ENCODE measurements around the gene MAP1S.

Gene MAP1S

GRCh38 chr19:17685451-17686022 is 33.7 kb upstream of the MAP1S start:
- H3K4me2 ChIP-seq (ENCODE audit: insufficient read depth, low read length): no peak overlapping the region
- H3K27ac ChIP-seq (ENCODE audit: low read length): no peak overlapping the region
- no peak overlapping the region for H2AFZ ChIP-seq (ENCODE audit: low read depth, low read length)
- H3K36me3 ChIP-seq (ENCODE audit: insufficient read depth, low read length): no peaks in the 10 kb centered on the region
- no peak for TF ChIP-seq EZH2 (IDR thresholded peaks at IDR 0.05; ENCODE audit: borderline replicate concordance, low read depth, low read length, severe bottlenecking)
- no peak for TF ChIP-seq CTCF (IDR thresholded peaks at IDR 0.05; ENCODE audit: borderline replicate concordance, extremely low read depth, low read length, poor library complexity, severe bottlenecking)
- H3K4me3 ChIP-seq (ENCODE audit: low read depth in 1 of 2, low read length in 2 of 2): no peak overlapping the region
- H3K9ac ChIP-seq (ENCODE audit: low read depth, low read length): no peak overlapping the region
- peaks cover 19% of the 10 kb centered on the region for H3K27me3 ChIP-seq (ENCODE audit: insufficient read depth, low read length, poor library complexity)
- ATAC-seq (ENCODE audit: insufficient read depth, low read depth) (no peak), DNase-seq (no peak)
- no peaks in the 10 kb centered on the region for H3K79me2 ChIP-seq (ENCODE audit: insufficient read depth, low read length)
- no peaks in the 10 kb centered on the region for H3K9me3 ChIP-seq (ENCODE audit: insufficient read depth, low read length, severe bottlenecking)
- peaks cover 2% of the 10 kb centered on the region; the same call in 1 of the 2 replicates for H3K4me1 ChIP-seq (ENCODE audit: insufficient read depth, low read length)
- H4K20me1 ChIP-seq (ENCODE audit: insufficient read depth, low read length): peaks cover 6% of the 10 kb centered on the region

GRCh38 chr19:17686023-17686521 is 33.2 kb upstream of the MAP1S start:
- no peaks in the 10 kb centered on the region for H3K9me3 ChIP-seq (ENCODE audit: insufficient read depth, low read length, severe bottlenecking)
- TF ChIP-seq CTCF (IDR thresholded peaks at IDR 0.05; ENCODE audit: borderline replicate concordance, extremely low read depth, low read length, poor library complexity, severe bottlenecking) (no peak), EZH2 (IDR thresholded peaks at IDR 0.05; ENCODE audit: borderline replicate concordance, low read depth, low read length, severe bottlenecking) (no peak)
- peaks cover 19% of the 10 kb centered on the region for H3K27me3 ChIP-seq (ENCODE audit: insufficient read depth, low read length, poor library complexity)
- H3K4me1 ChIP-seq (ENCODE audit: insufficient read depth, low read length): peaks cover 2% of the 10 kb centered on the region; the same call in 1 of the 2 replicates
- H3K9ac ChIP-seq (ENCODE audit: low read depth, low read length): no peak overlapping the region
- no peak for DNase-seq
- ATAC-seq (ENCODE audit: insufficient read depth, low read depth): no peak
- H3K79me2 ChIP-seq (ENCODE audit: insufficient read depth, low read length): no peaks in the 10 kb centered on the region
- no peak overlapping the region for H3K27ac ChIP-seq (ENCODE audit: low read length)
- H4K20me1 ChIP-seq (ENCODE audit: insufficient read depth, low read length): peaks cover 6% of the 10 kb centered on the region
- H2AFZ ChIP-seq (ENCODE audit: low read depth, low read length): no peak overlapping the region
- H3K4me2 ChIP-seq (ENCODE audit: insufficient read depth, low read length): no peak overlapping the region
- no peaks in the 10 kb centered on the region for H3K36me3 ChIP-seq (ENCODE audit: insufficient read depth, low read length)
- H3K4me3 ChIP-seq (ENCODE audit: low read depth in 1 of 2, low read length in 2 of 2): no peak overlapping the region

GRCh38 chr19:17686592-17687024 is 32.7 kb upstream of the MAP1S start:
- peaks cover 6% of the 10 kb centered on the region for H4K20me1 ChIP-seq (ENCODE audit: insufficient read depth, low read length)
- H3K4me3 ChIP-seq (ENCODE audit: low read depth in 1 of 2, low read length in 2 of 2): no peak overlapping the region
- H3K4me1 ChIP-seq (ENCODE audit: insufficient read depth, low read length): peaks cover 2% of the 10 kb centered on the region; the same call in 1 of the 2 replicates
- no peaks in the 10 kb centered on the region for H3K36me3 ChIP-seq (ENCODE audit: insufficient read depth, low read length)
- H3K9ac ChIP-seq (ENCODE audit: low read depth, low read length): no peak overlapping the region
- H3K79me2 ChIP-seq (ENCODE audit: insufficient read depth, low read length): no peaks in the 10 kb centered on the region
- TF ChIP-seq CTCF (IDR thresholded peaks at IDR 0.05; ENCODE audit: borderline replicate concordance, extremely low read depth, low read length, poor library complexity, severe bottlenecking) (no peak), EZH2 (IDR thresholded peaks at IDR 0.05; ENCODE audit: borderline replicate concordance, low read depth, low read length, severe bottlenecking) (no peak)
- peaks cover 19% of the 10 kb centered on the region for H3K27me3 ChIP-seq (ENCODE audit: insufficient read depth, low read length, poor library complexity)
- ATAC-seq (ENCODE audit: insufficient read depth, low read depth): 0 out of 3 replicates have a peak, but pooled peaks have one; percentile 22
- H3K4me2 ChIP-seq (ENCODE audit: insufficient read depth, low read length): no peak overlapping the region
- no peak overlapping the region for H2AFZ ChIP-seq (ENCODE audit: low read depth, low read length)
- no peak for DNase-seq
- H3K27ac ChIP-seq (ENCODE audit: low read length): no peak overlapping the region
- H3K9me3 ChIP-seq (ENCODE audit: insufficient read depth, low read length, severe bottlenecking): no peaks in the 10 kb centered on the region

Data from DND-41 (cell line).